Psoas muscle (tissue), 8 donors: ENCODE results near the gene VAT1. TPM values are rescaled to one million over a fixed set of nuclear protein-coding genes. Genes with fewer than 3 reads are reported as not detected.
"Not testable (repeated sequence)": the region's sequence is repeated elsewhere in the genome, so short reads cannot be mapped to it uniquely, and the experiment has no call there.

Experiments
- ATAC-seq, 4 donors: fragments of 200-7000 bp; cut with Tn5 transposase; one replicate each; pipeline ENCODE4 v1.9.1; 2020; ENCODE audit warnings: moderate library complexity in 3 of 4, mild to moderate bottlenecking in 2 of 4
- DNase-seq, 2 donors: peaks; one replicate each; pipeline ENCODE4 v3.0.0-alpha.2; 2020
- H3K27ac ChIP-seq: fragments of 200-600 bp; one replicate; pipeline ENCODE4 v1.8.0; 2022
- H3K27me3 ChIP-seq, 3 donors: fragments of 200-600 bp in 1 of 3; one replicate each; pipeline versions ENCODE4 v1.6.1 to v1.8.0; 2013 to 2022; ENCODE audit warnings: low read length in 2 of 3, mild to moderate bottlenecking in 2 of 3, moderate library complexity in 1 of 3; ENCODE audit not compliant: insufficient read depth in 3 of 3
- H3K36me3 ChIP-seq, 2 donors: fragments of 200-600 bp in 1 of 2; one replicate each; pipeline versions ENCODE4 v1.6.1 to v1.8.0; 2013 to 2022; ENCODE audit warnings: low read depth in 1 of 2, mild to moderate bottlenecking in 1 of 2, moderate library complexity in 1 of 2; ENCODE audit not compliant: insufficient read depth in 1 of 2
- H3K4me1 ChIP-seq: fragments of 200-600 bp; one replicate; pipeline ENCODE4 v1.8.0; 2022
- H3K4me3 ChIP-seq: fragments of 200-600 bp; one replicate; pipeline ENCODE4 v1.8.0; 2022; ENCODE audit warnings: mild to moderate bottlenecking
- H3K9me3 ChIP-seq: fragments of 200-600 bp; one replicate; pipeline ENCODE4 v1.8.0; 2022
- CTCF ChIP-seq: fragments of 200-600 bp; IDR thresholded peaks from one replicate; pipeline ENCODE4 v1.8.0; 2022; ENCODE audit warnings: antibody characterized with exemption
- WGBS, 3 donors: extraction: QIAGEN DNeasy Blood & Tissue Kit; methylation state at CpG; one replicate each; pipeline versions ENCODE4 v1.1.6 to v1.1.7; 2013; 5-methylcytosine and 5-hydroxymethylcytosine counted together
- intact Hi-C, 2 donors: fragments of 100-400 bp; cut with DNase I; formaldehyde crosslinking; loops; one replicate each; pipeline versions ENCODE4 v1.11.0 to v1.14.2; 2022
- polyA plus RNA-seq, 3 donors: library from polyadenylated mRNA; stranded (reverse); fragments of 200-250 nt; gene quantifications; one replicate each; pipeline ENCODE4 v1.2.3, GENCODE V29; 2013
- total RNA-seq, 4 donors: library from RNA; stranded (reverse); fragmentation: NEBNext Ultra II Directional in 2 of 4; extraction: Animal tissue kit (Norgen Biotek cat#: 25700) in 2 of 4; gene quantifications; one replicate each; pipeline versions ENCODE4 v1.2.1 to v1.2.4, GENCODE V29; 2021 to 2023
- donor health status: healthy with polysubstance abuse.
- donor health status: DM: no; HTN: no; CAD: no; lungs with moderate emphysema.
- donor health status: Bipolar disorder and iron deficiency.
- donor health status: healthy.
- donor health status: DM: yes; HTN: yes; CAD: no.
- donor health status: DM: no; HTN: no; CAD: no.
- donor health status: DM: no; HTN: no; CAD: no.
- donor health status: DM: yes; HTN: yes; CAD: no.

VAT1 gene
- total and polyA plus RNA-seq, 7 donors, result 19.2 to 50.6 (median 20.2) TPM

GRCh38 chr17:42979511-42980273 lies 42.5 kb downstream of the VAT1 start, which contains the start of gene PTGES3L:
Gene PTGES3L, minus strand, starts transcription at chr17:42980080. Its CDS starts 27 bp downstream, at chr17:42980053.
- Histone ChIP-seq H3K36me3 (peaks cover 0 to 13% of the 10 kb centered on the region in 2 donors), H3K27me3 (no peaks in the 10 kb centered on the region), H3K9me3 (no peaks in the 10 kb centered on the region), H3K4me3 (peak within 1 kb of the TSS; percentile 93), H3K27ac (peak within 1 kb of the TSS; percentile 96), H3K4me1 (peaks cover 32% of the 10 kb centered on the region)
- peak; percentile 93 to 95 (median 94) for ATAC-seq
- DNase-seq, result peak; percentile 76 to 91
- WGBS, 3 donors, result 16 to 25% (median 18%) methylated on average over 21 of the region's 21 CpGs
- intact Hi-C loops, result no loop called here
- no peak for TF ChIP-seq CTCF

GRCh38 chr17:42975701-42976100 lies 46.5 kb downstream of the VAT1 start:
- WGBS, 3 donors, result 29 to 41% (median 35%) methylated on average over 16 of the region's 16 CpGs
- H3K4me3 ChIP-seq, intact Hi-C loops, H3K27me3 ChIP-seq, H3K36me3 ChIP-seq, H3K9me3 ChIP-seq: not testable (repeated sequence)
- Histone ChIP-seq H3K27ac (peak overlapping the region; percentile 75), H3K4me1 (peaks cover 20% of the 10 kb centered on the region)
- ATAC-seq (peak in 3 of 4 donors; percentile 8 to 45 (median 8)), DNase-seq (peak in 1 of 2 donors; percentile 65)

GRCh38 chr17:42975265-42975664 lies 46.9 kb downstream of the VAT1 start:
- no peak for ATAC-seq

DNA sequence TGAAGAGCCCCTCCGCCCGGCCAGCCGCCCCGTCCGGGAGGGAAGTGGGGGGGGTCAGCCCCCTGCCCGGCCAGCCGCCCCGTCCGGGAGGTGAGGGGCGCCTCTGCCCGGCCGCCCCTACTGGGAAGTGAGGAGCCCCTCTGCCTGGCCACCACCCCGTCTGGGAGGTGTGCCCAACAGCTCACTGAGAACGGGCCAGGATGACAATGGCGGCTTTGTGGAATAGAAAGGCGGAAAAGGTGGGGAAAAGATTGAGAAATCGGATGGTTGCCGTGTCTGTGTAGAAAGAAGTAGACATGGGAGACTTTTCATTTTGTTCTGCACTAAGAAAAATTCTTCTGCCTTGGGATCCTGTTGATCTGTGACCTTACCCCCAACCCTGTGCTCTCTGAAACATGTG lies 48.9 kb downstream of the VAT1 start:
- 64 to 73% (median 71%) methylated on average over 5 to 11 of the region's 18 CpGs for WGBS, 3 donors
- ATAC-seq, H3K27me3 ChIP-seq, DNase-seq, H3K36me3 ChIP-seq, intact Hi-C loops, H3K4me1 ChIP-seq, H3K27ac ChIP-seq, H3K9me3 ChIP-seq, H3K4me3 ChIP-seq: not testable (repeated sequence)

More at GRCh38 chr17:42975265-42975664, 46.9 kb downstream of the VAT1 start:
- H3K4me1 ChIP-seq, result peaks cover 20% of the 10 kb centered on the region
- H3K36me3 ChIP-seq, result no peaks in the 10 kb centered on the region
- H3K9me3 ChIP-seq, result no peaks in the 10 kb centered on the region
- H3K27me3 ChIP-seq, result no peaks in the 10 kb centered on the region
- no peak for DNase-seq
- no peak for TF ChIP-seq CTCF
- 6 to 27% (median 14%) methylated on average over 2 of the region's 2 CpGs for WGBS, 3 donors
- H3K27ac ChIP-seq, result peak overlapping the region; percentile 75
- no peak overlapping the region for H3K4me3 ChIP-seq
- intact Hi-C loops, result no loop called here

DNA sequence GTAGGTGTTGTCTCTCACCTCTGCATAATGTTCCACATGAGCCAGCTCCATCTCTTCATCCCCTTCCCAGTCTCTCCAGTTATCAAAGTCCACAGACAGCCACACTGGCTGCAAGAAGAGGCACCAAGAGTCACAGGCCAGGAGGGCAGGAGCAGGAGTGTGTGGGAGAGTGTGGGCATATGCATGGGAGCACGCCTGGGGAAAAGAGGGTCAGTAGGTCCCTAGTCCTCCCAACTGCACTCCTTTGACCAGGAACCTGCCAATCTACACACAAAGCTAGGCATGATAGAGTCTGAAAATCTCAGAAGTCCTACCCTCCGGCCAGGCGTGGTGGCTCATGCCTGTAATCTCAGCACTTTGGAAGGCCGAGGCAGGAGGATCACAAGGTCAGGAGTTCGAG lies 50.6 kb downstream of the VAT1 start:
- intact Hi-C loops, result no loop called here
- 85 to 88% (median 87%) methylated on average over 5 of the region's 5 CpGs for whole genome bisulfite sequencing, 3 donors
- Histone ChIP-seq H3K4me1 (peaks cover 7% of the 10 kb centered on the region), H3K4me3 (no peak overlapping the region), H3K27ac (no peak overlapping the region), H3K36me3 (no peaks in the 10 kb centered on the region), H3K9me3 (no peaks in the 10 kb centered on the region), H3K27me3 (no peaks in the 10 kb centered on the region)
- ATAC-seq, result no peak
- no peak for TF ChIP-seq CTCF
- no peak for DNase-seq
